B cell (primary cell): Measurements from ENCODE around the gene HGS. TPM values are rescaled to one million over a fixed set of nuclear protein-coding genes. Genes with fewer than 3 reads are reported as not detected.

ENCODE experiments used
- ATAC-seq: fragments of 200-7000 bp; cut with Tn5 transposase; one replicate; pipeline ENCODE4 v1.10.0; 2021; ENCODE audit warnings: low read depth, mild to moderate bottlenecking, moderate number of reproducible peaks, moderate library complexity
- CTCF ChIA-PET: fragments of 350-600 bp; sonication (Branson Sonifier 250); formaldehyde crosslinking; loops from one replicate; lab custom pipeline; 2021; ENCODE audit warnings: antibody characterized with exemption, inconsistent platforms; lab: Charles Lee
- POLR2A ChIA-PET: fragments of 350-600 bp; sonication (Branson Sonifier 250); formaldehyde crosslinking; loops from one replicate; lab custom pipeline; 2021; ENCODE audit warnings: antibody characterized with exemption; lab: Charles Lee
- DNase-seq: peaks from one replicate; pipeline ENCODE4 v3.0.0; 2013
- H2AFZ ChIP-seq: 2 replicates; pipeline ENCODE4 v1.6.1; 2012; ENCODE audit warnings: mild to moderate bottlenecking, low read depth, low read length; ENCODE audit not compliant: insufficient read depth, poor library complexity, severe bottlenecking
- H3K27ac ChIP-seq, 2 donors: 1 replicate in 1 of 2; 2 replicates in 1 of 2; pipeline ENCODE4 v1.5.1; 2012 to 2013; ENCODE audit warnings: low read length in 2 of 2, mild to moderate bottlenecking in 2 of 2, moderate library complexity in 1 of 2
- H3K27me3 ChIP-seq, 4 experiments: fragments of 200-600 bp in 1 of 4; sonication (generic) in 1 of 4; replicated peaks in 1 of 4; 1 replicate in 2 of 4; 2 replicates in 2 of 4; pipeline versions ENCODE4 v1.6.1 to v1.7.0; 2013 to 2016; ENCODE audit warnings: low read length in 3 of 4, mild to moderate bottlenecking in 2 of 4, mixed read lengths in 1 of 4, moderate library complexity in 1 of 4; ENCODE audit not compliant: insufficient read depth in 4 of 4, control insufficient read depth in 3 of 4; ENCODE audit errors: control extremely low read depth in 1 of 4
- H3K36me3 ChIP-seq, 2 experiments: replicated peaks in 1 of 2; 1 replicate in 1 of 2; 2 replicates in 1 of 2; pipeline versions ENCODE4 v1.6.1 to v1.7.1; 2013; ENCODE audit warnings: low read length in 1 of 2; ENCODE audit not compliant: insufficient read depth in 2 of 2, control insufficient read depth in 1 of 2; ENCODE audit errors: control extremely low read depth in 1 of 2, extremely low read depth in 1 of 2
- H3K4me1 ChIP-seq, 2 donors: fragments of 200-600 bp in 1 of 2; sonication (generic) in 1 of 2; 1 replicate in 1 of 2; 2 replicates in 1 of 2; pipeline versions ENCODE4 v1.5.1 to v1.6.1; 2013 to 2017; ENCODE audit warnings: low read length in 2 of 2; ENCODE audit not compliant: control insufficient read depth in 2 of 2, insufficient read depth in 2 of 2
- H3K4me2 ChIP-seq: replicated peaks from 2 replicates; pipeline ENCODE3; 2012; ENCODE audit warnings: mild to moderate bottlenecking, low read depth, low read length; ENCODE audit not compliant: poor library complexity, severe bottlenecking
- H3K4me3 ChIP-seq, 5 experiments: fragments of 200-600 bp in 1 of 5; sonication (generic) in 1 of 5; 1 replicate in 3 of 5; 2 replicates in 2 of 5; pipeline versions ENCODE4 v1.5.1 to v1.7.0; 2011 to 2016; ENCODE audit warnings: low read length in 4 of 5, mild to moderate bottlenecking in 4 of 5, low read depth in 2 of 5, control low read depth in 1 of 5, moderate library complexity in 1 of 5; ENCODE audit not compliant: insufficient read depth in 1 of 5; ENCODE audit errors: control extremely low read depth in 1 of 5, extremely low read depth in 1 of 5
- H3K79me2 ChIP-seq: fragments of 200-600 bp; sonication (generic); one replicate; pipeline ENCODE4 v1.6.0; 2016; ENCODE audit warnings: low read length; ENCODE audit not compliant: control insufficient read depth, insufficient read depth
- H3K9ac ChIP-seq: fragments of 200-600 bp; sonication (generic); 2 replicates; pipeline ENCODE4 v1.6.1; 2017; ENCODE audit warnings: mild to moderate bottlenecking, low read length, moderate library complexity
- H3K9me3 ChIP-seq, 3 donors: one replicate each; pipeline versions ENCODE4 v1.6.1 to v1.7.1; 2013; ENCODE audit warnings: low read length in 2 of 3; ENCODE audit not compliant: control insufficient read depth in 2 of 3, insufficient read depth in 1 of 3; ENCODE audit errors: control extremely low read depth in 1 of 3
- H4K20me1 ChIP-seq: 2 replicates; pipeline ENCODE4 v1.6.0; 2012; ENCODE audit warnings: mild to moderate bottlenecking, low read length; ENCODE audit not compliant: insufficient read depth, control insufficient read depth, poor library complexity, severe bottlenecking
- H3K27ac Mint-ChIP-seq: one replicate; pipeline ENCODE4 v1.8.0; 2021; ENCODE audit warnings: mixed read lengths
- H3K27me3 Mint-ChIP-seq: one replicate; pipeline ENCODE4 v1.8.0; 2021; ENCODE audit warnings: mixed read lengths
- H3K4me1 Mint-ChIP-seq: one replicate; pipeline ENCODE4 v1.8.0; 2021; ENCODE audit warnings: mixed read lengths
- H3K4me3 Mint-ChIP-seq: one replicate; pipeline ENCODE4 v1.8.0; 2021; ENCODE audit warnings: mixed read lengths
- H3K9me3 Mint-ChIP-seq: one replicate; pipeline ENCODE4 v1.8.0; 2022; ENCODE audit warnings: mixed read lengths; ENCODE audit not compliant: insufficient read depth
- CTCF ChIP-seq: fragments of 200-600 bp; IDR thresholded peaks from one replicate; pipeline ENCODE4 v1.8.0; 2022; ENCODE audit warnings: antibody characterized with exemption, mild to moderate bottlenecking
- EZH2 ChIP-seq: IDR thresholded peaks from 2 replicates; pipeline ENCODE4 v1.6.1; 2012; ENCODE audit warnings: borderline replicate concordance, low read depth, mild to moderate bottlenecking, moderate library complexity, low read length; ENCODE audit not compliant: insufficient read depth, poor library complexity, severe bottlenecking
- WGBS: methylation state at CpG from one replicate; pipeline ENCODE4 v1.1.5; 2013; ENCODE audit warnings: missing lambda C conversion rate; ENCODE audit not compliant: insufficient coverage; 5-methylcytosine and 5-hydroxymethylcytosine counted together
- intact Hi-C: fragments of 100-400 bp; cut with micrococcal nuclease; formaldehyde crosslinking; loops from one replicate; pipeline ENCODE4 v1.10.0; 2022
- polyA plus RNA-seq: library from polyadenylated mRNA; depleted of rRNA; stranded (reverse); fragments of >200 nt; gene quantifications from 2 replicates; pipeline ENCODE4 v1.2.3, GENCODE V29; 2012
- total RNA-seq, 2 donors: library from RNA; stranded (reverse); fragments of 120-200 nt in 1 of 2; gene quantifications; 1 replicate in 1 of 2; 2 replicates in 1 of 2; pipeline versions ENCODE4 v1.2.3 to v1.2.4, GENCODE V29; 2013 to 2022

The HGS gene
- total and polyA plus RNA-seq, 2 donors (not counting 1 experiment from before 2014, with no cell fraction given): 184 to 220 TPM

- 95% methylated on average over 16 of the region's 17 CpGs for WGBS
- no peak overlapping the region for H3K9ac ChIP-seq
- no peaks in the 10 kb centered on the region for H4K20me1 ChIP-seq
- intact Hi-C loops: no loop called here
- ATAC-seq (no peak), DNase-seq (no peak)
- Mint-ChIP-seq H3K27ac (no peak overlapping the region), H3K9me3 (no peaks in the 10 kb centered on the region), H3K4me1 (peaks cover 25% of the 10 kb centered on the region), H3K4me3 (no peak overlapping the region), H3K27me3 (no peaks in the 10 kb centered on the region)
- H3K4me3 ChIP-seq: no peak overlapping the region
- peaks cover 0 to 10% of the 10 kb centered on the region in 2 experiments for H3K36me3 ChIP-seq
- H3K9me3 ChIP-seq: no peaks in the 10 kb centered on the region
- peaks cover 9% of the 10 kb centered on the region for H3K79me2 ChIP-seq
- peaks cover 0 to 3% (median 0%) of the 10 kb centered on the region in 4 experiments for H3K27me3 ChIP-seq
- H2AFZ ChIP-seq: no peak overlapping the region
- H3K27ac ChIP-seq: no peak overlapping the region
- H3K4me2 ChIP-seq: no peak overlapping the region
- TF ChIP-seq CTCF (no peak), EZH2 (no peak)
- ChIA-PET CTCF (no interaction called here), POLR2A (no interaction called here)
- peaks cover 23 to 35% of the 10 kb centered on the region in 2 donors for H3K4me1 ChIP-seq
Observed at GRCh38 chr17:81708739-81709185, 25.0 kb downstream of the HGS start.

- ATAC-seq (no peak), DNase-seq (no peak)
- Histone ChIP-seq H3K79me2 (no peaks in the 10 kb centered on the region), H3K36me3 (peaks cover 0 to 10% of the 10 kb centered on the region in 2 experiments), H2AFZ (peak overlapping the region; percentile 86), H3K27ac (no peak overlapping the region), H3K4me3 (peak overlapping the region in 3 of 5 experiments; percentile 7 to 32 (median 8)), H3K9ac (no peak overlapping the region), H3K9me3 (no peaks in the 10 kb centered on the region), H3K4me2 (peak overlapping the region; percentile 95), H3K4me1 (peaks cover 15 to 25% of the 10 kb centered on the region in 2 donors), H3K27me3 (peaks cover 0 to 3% (median 0%) of the 10 kb centered on the region in 4 experiments), H4K20me1 (no peaks in the 10 kb centered on the region)
- Mint-ChIP-seq H3K4me3 (peak overlapping the region; percentile 75), H3K9me3 (no peaks in the 10 kb centered on the region), H3K4me1 (peaks cover 14% of the 10 kb centered on the region), H3K27me3 (no peaks in the 10 kb centered on the region), H3K27ac (peak overlapping the region; percentile 41)
- TF ChIP-seq CTCF: no peak
- TF ChIP-seq EZH2: no peak
- CTCF ChIA-PET: interaction anchor here (0.8 to 0.9 kb wide), 2 partner anchors 8 to 9 kb away, joined by 3 read pairs; partner anchors contain the start of gene MRPL12
- POLR2A ChIA-PET: interaction anchor here (1.3 kb wide), 1 partner anchor 27 kb away, joined by 8 read pairs; the partner anchor contains the start of genes ARL16 and HGS
- 18% methylated on average over 29 of the region's 29 CpGs for WGBS
- intact Hi-C loops: no loop called here
Observed at GRCh38 chr17:81710514-81711308, 26.9 kb downstream of the HGS start.
